Tibial artery (tissue), 4 donors: ENCODE data around the gene IL1RN.

Experiments
- DNase-seq, 2 donors: peaks; one replicate each; pipeline ENCODE4 v3.0.0-alpha.2; 2019
- H3K27ac ChIP-seq, 2 donors: fragments of 200-600 bp; sonication (generic) in 1 of 2; 1 replicate in 1 of 2; 2 replicates in 1 of 2; pipeline ENCODE4 v1.5.1; 2018 to 2019; ENCODE audit warnings: mild to moderate bottlenecking in 1 of 2
- H3K27me3 ChIP-seq, 2 donors: fragments of 200-600 bp; sonication (generic) in 1 of 2; one replicate each; pipeline versions ENCODE4 v1.5.1 to v1.6.0; 2016 to 2019
- H3K36me3 ChIP-seq, 3 donors: fragments of 200-600 bp; sonication (generic) in 2 of 3; one replicate each; pipeline ENCODE4 v1.5.1; 2016 to 2019; ENCODE audit warnings: mild to moderate bottlenecking in 2 of 3
- H3K4me1 ChIP-seq, 4 donors: fragments of 200-600 bp; sonication (generic) in 2 of 4; 1 replicate in 3 of 4; 2 replicates in 1 of 4; pipeline ENCODE4 v1.5.1; 2016 to 2019
- H3K4me3 ChIP-seq, 2 donors: fragments of 200-600 bp; sonication (generic) in 1 of 2; 1 replicate in 1 of 2; 2 replicates in 1 of 2; pipeline ENCODE4 v1.5.1; 2018 to 2019; ENCODE audit warnings: mild to moderate bottlenecking in 2 of 2
- H3K9me3 ChIP-seq, 3 donors: fragments of 200-600 bp; sonication (generic) in 1 of 3; one replicate each; pipeline ENCODE4 v1.5.1; 2016 to 2019
- intact Hi-C: fragments of 100-400 bp; cut with DNase I; formaldehyde crosslinking; loops from one replicate; pipeline ENCODE4 v1.15.0; 2023; ENCODE audit warnings: low total_unique reads
- TF ChIP-seq, protein P1 (sequence below), 2 experiments: fragments of 200-600 bp in 1 of 2; fragments of 450-650 bp in 1 of 2; IDR thresholded peaks; one replicate each; pipeline ENCODE4 v1.5.1; 2017 to 2019; ENCODE audit warnings: antibody characterized with exemption in 2 of 2, mild to moderate bottlenecking in 1 of 2, moderate library complexity in 1 of 2

IL1RN gene

GRCh38 chr2:113113807-113114206, 13.6 kb upstream of the IL1RN start:
- no peaks in the 10 kb centered on the region for H3K36me3 ChIP-seq
- H3K9me3 ChIP-seq: no peaks in the 10 kb centered on the region
- intact Hi-C loops: no loop called here
- TF ChIP-seq, protein P1, sequence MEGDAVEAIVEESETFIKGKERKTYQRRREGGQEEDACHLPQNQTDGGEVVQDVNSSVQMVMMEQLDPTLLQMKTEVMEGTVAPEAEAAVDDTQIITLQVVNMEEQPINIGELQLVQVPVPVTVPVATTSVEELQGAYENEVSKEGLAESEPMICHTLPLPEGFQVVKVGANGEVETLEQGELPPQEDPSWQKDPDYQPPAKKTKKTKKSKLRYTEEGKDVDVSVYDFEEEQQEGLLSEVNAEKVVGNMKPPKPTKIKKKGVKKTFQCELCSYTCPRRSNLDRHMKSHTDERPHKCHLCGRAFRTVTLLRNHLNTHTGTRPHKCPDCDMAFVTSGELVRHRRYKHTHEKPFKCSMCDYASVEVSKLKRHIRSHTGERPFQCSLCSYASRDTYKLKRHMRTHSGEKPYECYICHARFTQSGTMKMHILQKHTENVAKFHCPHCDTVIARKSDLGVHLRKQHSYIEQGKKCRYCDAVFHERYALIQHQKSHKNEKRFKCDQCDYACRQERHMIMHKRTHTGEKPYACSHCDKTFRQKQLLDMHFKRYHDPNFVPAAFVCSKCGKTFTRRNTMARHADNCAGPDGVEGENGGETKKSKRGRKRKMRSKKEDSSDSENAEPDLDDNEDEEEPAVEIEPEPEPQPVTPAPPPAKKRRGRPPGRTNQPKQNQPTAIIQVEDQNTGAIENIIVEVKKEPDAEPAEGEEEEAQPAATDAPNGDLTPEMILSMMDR (IDR thresholded peaks at IDR 0.05): no peak
- H3K4me3 ChIP-seq: no peak overlapping the region
- H3K4me1 ChIP-seq: no peaks in the 10 kb centered on the region
- DNase-seq: no peak
- peaks cover 0 to 3% of the 10 kb centered on the region in 2 donors for H3K27me3 ChIP-seq
- H3K27ac ChIP-seq: no peak overlapping the region

- DNase-seq: no peak
- Histone ChIP-seq H3K36me3 (no peaks in the 10 kb centered on the region), H3K27ac (no peak overlapping the region), H3K9me3 (no peaks in the 10 kb centered on the region), H3K27me3 (peaks cover 0 to 3% of the 10 kb centered on the region in 2 donors), H3K4me1 (no peaks in the 10 kb centered on the region), H3K4me3 (no peak overlapping the region)
- TF ChIP-seq, protein P1 (IDR thresholded peaks at IDR 0.05): no peak
- intact Hi-C loops: no loop called here
Observed at GRCh38 chr2:113114224-113114945, 13.0 kb upstream of the IL1RN start.

DNA sequence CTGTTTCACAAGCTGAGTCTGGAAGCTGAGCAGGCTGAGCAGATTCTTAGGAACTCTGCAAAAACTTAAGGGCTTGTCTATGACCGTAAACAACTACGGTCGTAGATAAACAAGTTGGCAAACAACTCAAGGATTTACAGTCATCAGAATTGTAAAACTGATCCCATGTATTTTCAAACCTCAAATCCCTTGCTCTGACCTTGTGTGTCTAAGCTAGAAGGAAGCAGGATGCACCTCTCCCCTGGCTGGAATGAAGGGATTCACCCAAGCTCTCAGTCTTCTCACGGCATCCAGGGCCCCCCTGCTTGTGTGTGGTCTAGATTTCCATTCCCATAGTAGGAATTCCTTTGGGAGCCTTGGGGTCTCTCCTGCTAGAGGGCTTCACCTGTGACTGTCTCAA, 12.4 kb upstream of the IL1RN start:
- Histone ChIP-seq H3K27ac (no peak overlapping the region), H3K9me3 (no peaks in the 10 kb centered on the region), H3K4me3 (no peak overlapping the region), H3K4me1 (no peaks in the 10 kb centered on the region), H3K27me3 (peaks cover 0 to 3% of the 10 kb centered on the region in 2 donors), H3K36me3 (no peaks in the 10 kb centered on the region)
- intact Hi-C loops: no loop called here
- TF ChIP-seq, protein P1 (IDR thresholded peaks at IDR 0.05): no peak
- no peak for DNase-seq

DNA sequence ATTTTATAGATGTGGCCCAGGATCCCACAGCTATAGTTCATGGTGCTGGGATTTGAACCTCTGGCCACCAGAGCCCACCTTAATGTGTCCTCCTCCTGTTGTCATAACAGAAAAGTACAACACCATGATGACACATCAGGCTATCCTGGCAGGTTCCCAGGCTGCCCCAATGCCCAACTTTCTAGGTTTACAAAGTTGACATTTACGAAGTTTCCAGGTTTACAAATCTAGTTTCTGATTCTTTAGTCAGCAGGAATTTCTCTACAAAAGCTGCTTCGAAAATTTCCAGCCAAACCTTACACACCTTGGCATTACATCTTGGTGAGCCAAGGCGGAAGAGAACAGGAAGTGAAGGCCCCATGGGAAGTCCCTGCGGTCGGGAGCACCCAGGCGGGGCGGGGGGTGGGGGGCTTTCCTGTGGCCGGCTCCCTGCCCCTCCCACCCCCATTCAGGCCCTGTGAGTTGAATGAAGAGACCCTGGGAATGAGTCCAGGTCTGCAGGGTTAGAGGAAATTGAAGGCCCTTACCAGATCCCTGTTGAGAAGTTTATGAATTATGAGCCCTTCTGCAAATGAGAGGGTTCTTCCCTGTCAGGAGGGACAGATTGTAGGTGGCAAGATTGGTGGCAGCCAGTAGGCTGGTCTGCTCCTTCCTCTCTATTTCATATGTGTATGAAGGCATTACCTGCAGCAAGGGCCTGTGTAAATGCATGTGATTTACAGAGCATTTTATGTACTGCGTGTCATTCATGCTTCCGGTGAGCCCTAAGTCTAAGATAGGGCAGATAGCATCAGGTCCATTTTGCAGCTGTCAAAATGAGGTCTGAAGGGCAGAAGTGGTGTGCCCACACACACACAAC, 11.1 kb upstream of the IL1RN start:
- H3K4me3 ChIP-seq: no peak overlapping the region
- H3K9me3 ChIP-seq: no peaks in the 10 kb centered on the region
- H3K36me3 ChIP-seq: no peaks in the 10 kb centered on the region
- intact Hi-C loops: no loop called here
- DNase-seq: no peak
- H3K4me1 ChIP-seq: no peaks in the 10 kb centered on the region
- no peak overlapping the region for H3K27ac ChIP-seq
- TF ChIP-seq, protein P1 (IDR thresholded peaks at IDR 0.05): no peak
- H3K27me3 ChIP-seq: peaks cover 0 to 3% of the 10 kb centered on the region in 2 donors

- no peaks in the 10 kb centered on the region for H3K4me1 ChIP-seq
- TF ChIP-seq, protein P1 (IDR thresholded peaks at IDR 0.05): no peak
- H3K27ac ChIP-seq: no peak overlapping the region
- H3K36me3 ChIP-seq: no peaks in the 10 kb centered on the region
- intact Hi-C loops: no loop called here
- DNase-seq: no peak
- H3K4me3 ChIP-seq: no peak overlapping the region
- H3K27me3 ChIP-seq: peaks cover 0 to 3% of the 10 kb centered on the region in 2 donors
- no peaks in the 10 kb centered on the region for H3K9me3 ChIP-seq
Observed at GRCh38 chr2:113117541-113118262, 9.7 kb upstream of the IL1RN start.
